IPS-18a (cell line): ENCODE data around the gene FMOD.

ENCODE experiments used
- H3K27ac ChIP-seq: one replicate; pipeline ENCODE4 v1.5.1; 2013; ENCODE audit warnings: low read length
- H3K27me3 ChIP-seq: one replicate; pipeline ENCODE4 v1.6.1; 2013; ENCODE audit warnings: mild to moderate bottlenecking, low read length; ENCODE audit not compliant: control insufficient read depth, insufficient read depth
- H3K36me3 ChIP-seq: one replicate; pipeline ENCODE4 v1.6.1; 2013; ENCODE audit warnings: low read depth, low read length; ENCODE audit not compliant: control insufficient read depth
- H3K4me1 ChIP-seq: one replicate; pipeline ENCODE4 v1.6.1; 2013; ENCODE audit warnings: low read depth, low read length; ENCODE audit not compliant: control insufficient read depth
- H3K4me3 ChIP-seq: one replicate; pipeline ENCODE4 v1.5.1; 2013; ENCODE audit warnings: low read length
- H3K9ac ChIP-seq: one replicate; pipeline ENCODE4 v1.6.1; 2013; ENCODE audit warnings: mild to moderate bottlenecking, low read length, moderate library complexity
- H3K9me3 ChIP-seq: one replicate; pipeline ENCODE4 v1.6.1; 2013; ENCODE audit warnings: low read depth, low read length; ENCODE audit not compliant: control insufficient read depth

FMOD gene

GRCh38 chr1:203308328-203308922 lies 42.5 kb downstream of the FMOD start:
- no peak overlapping the region for H3K27ac ChIP-seq
- no peak overlapping the region for H3K9ac ChIP-seq
- H3K27me3 ChIP-seq, result peaks cover 84% of the 10 kb centered on the region
- H3K4me1 ChIP-seq, result peaks cover 37% of the 10 kb centered on the region
- no peaks in the 10 kb centered on the region for H3K9me3 ChIP-seq
- peak overlapping the region; percentile 48 for H3K4me3 ChIP-seq
- H3K36me3 ChIP-seq, result no peaks in the 10 kb centered on the region

DNA sequence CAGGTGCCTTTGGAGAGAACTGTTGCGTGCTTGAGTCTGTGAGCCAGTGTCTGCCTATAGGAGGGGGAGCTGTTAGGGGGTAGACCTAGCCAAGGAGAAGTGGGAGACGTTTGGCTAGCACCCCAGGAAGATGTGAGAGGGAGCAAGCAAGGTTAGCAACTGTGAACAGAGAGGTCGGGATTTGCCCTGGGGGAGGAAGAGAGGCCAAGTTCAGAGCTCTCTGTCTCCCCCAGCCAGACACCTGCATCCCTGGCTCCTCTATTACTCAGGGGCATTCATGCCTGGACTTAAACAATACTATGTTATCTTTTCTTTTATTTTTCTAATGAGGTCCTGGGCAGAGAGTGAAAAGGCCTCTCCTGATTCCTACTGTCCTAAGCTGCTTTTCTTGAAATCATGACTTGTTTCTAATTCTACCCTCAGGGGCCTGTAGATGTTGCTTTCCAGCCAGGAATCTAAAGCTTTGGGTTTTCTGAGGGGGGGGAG lies 43.2 kb downstream of the FMOD start:
- Histone ChIP-seq H3K4me3 (peak overlapping the region; percentile 48), H3K27ac (no peak overlapping the region), H3K4me1 (peaks cover 37% of the 10 kb centered on the region), H3K36me3 (no peaks in the 10 kb centered on the region), H3K9me3 (no peaks in the 10 kb centered on the region), H3K27me3 (peaks cover 91% of the 10 kb centered on the region), H3K9ac (no peak overlapping the region)

GRCh38 chr1:203306965-203307541 lies 43.9 kb downstream of the FMOD start:
- H3K27ac ChIP-seq, result no peak overlapping the region
- peaks cover 97% of the 10 kb centered on the region for H3K27me3 ChIP-seq
- no peaks in the 10 kb centered on the region for H3K36me3 ChIP-seq
- H3K4me1 ChIP-seq, result peaks cover 37% of the 10 kb centered on the region
- peak overlapping the region; percentile 73 for H3K4me3 ChIP-seq
- H3K9ac ChIP-seq, result no peak overlapping the region
- no peaks in the 10 kb centered on the region for H3K9me3 ChIP-seq

GRCh38 chr1:203306089-203306964 lies 44.6 kb downstream of the FMOD start:
- Histone ChIP-seq H3K9ac (peak overlapping the region; percentile 63), H3K9me3 (no peaks in the 10 kb centered on the region), H3K36me3 (no peaks in the 10 kb centered on the region), H3K4me3 (peak overlapping the region; percentile 73), H3K4me1 (peaks cover 37% of the 10 kb centered on the region), H3K27ac (no peak overlapping the region), H3K27me3 (peaks cover 91% of the 10 kb centered on the region)

DNA sequence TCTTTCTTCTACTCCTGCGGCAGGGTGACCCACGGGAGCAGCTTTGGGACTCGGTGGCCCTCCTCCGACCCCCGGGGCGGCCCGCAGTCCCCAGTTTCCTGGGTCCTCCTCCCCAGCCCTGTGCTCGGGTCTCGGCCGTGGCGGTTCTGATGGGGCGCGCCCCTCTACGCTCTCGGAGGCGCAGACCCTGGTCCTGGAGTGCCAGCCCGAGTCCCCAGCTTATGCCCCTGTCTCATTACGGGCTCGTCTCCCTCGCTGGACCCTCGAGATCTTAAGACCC lies 45.2 kb downstream of the FMOD start:
- Histone ChIP-seq H3K4me3 (peak overlapping the region; percentile 73), H3K27ac (no peak overlapping the region), H3K4me1 (peaks cover 37% of the 10 kb centered on the region), H3K9ac (peak overlapping the region; percentile 63), H3K9me3 (no peaks in the 10 kb centered on the region), H3K27me3 (peaks cover 91% of the 10 kb centered on the region), H3K36me3 (no peaks in the 10 kb centered on the region)

- Histone ChIP-seq H3K27ac (no peak within 1 kb of the TSS), H3K4me1 (peaks cover 37% of the 10 kb centered on the region), H3K27me3 (peaks cover 91% of the 10 kb centered on the region)
Measured at GRCh38 chr1:203304919-203305808, 45.8 kb downstream of the FMOD start, which contains the start of gene BTG2. Gene BTG2 (plus strand): TSS chr1:203305519. CDS start chr1:203305607, 88 bp downstream.

GRCh38 chr1:203304391-203304918 lies 46.5 kb downstream of the FMOD start:
- Histone ChIP-seq H3K9me3 (no peaks in the 10 kb centered on the region), H3K27ac (no peak overlapping the region), H3K4me1 (peaks cover 37% of the 10 kb centered on the region), H3K9ac (peak overlapping the region; percentile 63), H3K36me3 (no peaks in the 10 kb centered on the region), H3K27me3 (peaks cover 86% of the 10 kb centered on the region), H3K4me3 (peak overlapping the region; percentile 60)

More at GRCh38 chr1:203304919-203305808, 45.8 kb downstream of the FMOD start, which contains the start of gene BTG2:
- Histone ChIP-seq H3K9me3 (no peaks in the 10 kb centered on the region), H3K36me3 (no peaks in the 10 kb centered on the region), H3K4me3 (peak within 1 kb of the TSS; percentile 73), H3K9ac (peak within 1 kb of the TSS; percentile 63)

- Histone ChIP-seq H3K9me3 (no peaks in the 10 kb centered on the region), H3K27ac (no peak overlapping the region), H3K4me1 (peaks cover 24% of the 10 kb centered on the region), H3K36me3 (no peaks in the 10 kb centered on the region), H3K27me3 (peaks cover 70% of the 10 kb centered on the region), H3K4me3 (no peak overlapping the region), H3K9ac (no peak overlapping the region)
Measured at GRCh38 chr1:203302894-203303293, 48.0 kb downstream of the FMOD start.

GRCh38 chr1:203302456-203302855 lies 48.5 kb downstream of the FMOD start:
- H3K4me3 ChIP-seq, result no peak overlapping the region
- H3K4me1 ChIP-seq, result peaks cover 19% of the 10 kb centered on the region
- H3K27me3 ChIP-seq, result peaks cover 66% of the 10 kb centered on the region
- H3K9me3 ChIP-seq, result no peaks in the 10 kb centered on the region
- H3K27ac ChIP-seq, result no peak overlapping the region
- H3K9ac ChIP-seq, result no peak overlapping the region
- no peaks in the 10 kb centered on the region for H3K36me3 ChIP-seq

DNA sequence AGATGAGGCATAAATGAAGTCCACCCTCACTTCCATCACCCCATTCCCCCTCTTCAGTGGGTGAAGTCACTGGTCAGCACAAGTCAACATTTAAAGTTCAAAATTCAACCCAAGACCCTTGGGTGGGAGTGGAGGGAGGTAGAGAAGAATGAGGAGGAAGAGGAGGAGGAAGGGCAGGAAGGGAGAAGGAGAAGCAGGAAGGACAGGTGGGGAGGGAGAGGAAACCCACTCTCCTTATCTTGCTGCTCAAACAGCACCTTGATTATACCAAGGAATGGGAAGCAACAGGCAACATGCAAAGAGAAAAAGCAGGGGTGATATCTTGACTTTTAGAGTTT lies 49.6 kb downstream of the FMOD start:
- Histone ChIP-seq H3K27ac (no peak overlapping the region), H3K9me3 (no peaks in the 10 kb centered on the region), H3K27me3 (peaks cover 54% of the 10 kb centered on the region), H3K4me1 (peaks cover 9% of the 10 kb centered on the region), H3K4me3 (no peak overlapping the region), H3K36me3 (no peaks in the 10 kb centered on the region), H3K9ac (no peak overlapping the region)
